ENCODE data around the gene SEMA3A.
"Not testable (repeated sequence)": the region's sequence is repeated elsewhere in the genome, so short reads cannot be mapped to it uniquely, and the experiment has no call there.

SEMA3A gene

DNA sequence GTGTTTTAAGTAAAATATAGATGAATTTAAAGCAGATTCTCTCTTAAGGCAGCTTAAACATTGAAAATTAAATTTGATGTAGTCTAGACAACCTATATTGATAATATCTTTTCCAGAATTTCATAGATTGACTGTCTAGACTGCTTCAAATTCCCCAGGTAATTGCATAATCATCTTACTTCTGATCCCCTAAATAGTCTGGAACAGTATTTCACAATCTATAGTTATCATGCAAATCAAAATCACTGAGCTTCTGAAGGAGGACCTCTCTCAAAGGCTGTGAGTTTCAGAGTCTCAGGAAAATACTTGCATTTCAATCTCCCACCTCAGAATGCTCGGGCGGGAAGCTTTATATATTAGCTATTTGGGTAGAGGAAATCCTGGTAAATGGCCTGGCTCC, 87.3 kb downstream of the SEMA3A start:
- DNase-seq: no peak

DNA sequence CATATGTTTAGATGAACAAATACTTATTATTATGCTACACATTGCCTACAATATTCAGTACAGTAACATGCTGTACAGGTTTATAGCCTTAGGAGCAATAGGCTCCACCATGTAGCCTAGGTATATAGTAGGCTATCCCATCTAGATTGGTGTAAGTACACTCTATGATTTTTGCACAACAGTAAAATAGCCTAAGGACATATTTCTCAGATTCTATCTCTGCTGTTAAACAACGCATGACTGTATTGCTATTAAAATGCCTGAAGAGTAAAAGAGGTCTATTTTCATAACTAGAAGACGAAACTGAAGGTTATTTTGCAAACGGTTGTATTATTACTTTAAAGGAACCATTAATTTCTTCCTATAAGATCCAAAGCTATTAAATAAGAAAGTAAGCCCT, 88.3 kb downstream of the SEMA3A start:
- DNase-seq: no peak

DNA sequence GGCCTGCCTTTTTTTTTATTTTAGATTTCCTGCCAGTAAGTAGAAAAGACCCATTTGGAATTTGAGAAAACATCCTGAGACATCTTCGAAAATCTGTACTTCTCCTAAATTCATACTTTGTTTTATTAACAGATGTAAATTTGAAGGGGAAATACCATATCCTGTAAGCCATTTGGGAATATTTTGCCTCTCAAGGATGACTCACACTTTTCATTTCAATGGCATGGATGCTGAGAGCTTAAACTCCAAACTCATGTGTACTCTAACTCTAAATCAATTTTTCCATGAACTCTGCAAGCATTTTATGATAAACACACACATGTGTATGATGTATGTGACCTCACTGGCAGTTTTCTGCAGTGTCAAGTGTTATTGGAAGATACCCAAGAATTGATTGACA, 89.0 kb downstream of the SEMA3A start:
- no peak for DNase-seq

DNA sequence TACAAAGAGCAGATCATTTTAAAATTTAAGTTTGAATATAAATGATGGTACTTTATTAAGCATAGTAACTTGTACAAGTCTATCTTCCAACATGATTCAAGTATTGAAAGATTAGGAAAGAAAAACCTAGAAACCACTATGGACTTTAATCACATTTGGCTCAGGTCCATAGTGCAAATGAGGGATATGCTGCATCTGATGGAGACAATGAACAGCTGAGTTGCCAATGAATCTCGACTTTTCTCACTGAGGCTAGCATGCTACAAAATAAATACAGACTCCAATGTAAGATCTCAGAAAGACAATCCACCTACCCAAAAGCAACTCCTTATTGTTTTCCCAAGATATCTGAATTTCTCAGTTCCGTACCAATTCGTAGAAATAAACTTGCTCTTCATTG, 89.8 kb downstream of the SEMA3A start:
- no peak for DNase-seq

DNA sequence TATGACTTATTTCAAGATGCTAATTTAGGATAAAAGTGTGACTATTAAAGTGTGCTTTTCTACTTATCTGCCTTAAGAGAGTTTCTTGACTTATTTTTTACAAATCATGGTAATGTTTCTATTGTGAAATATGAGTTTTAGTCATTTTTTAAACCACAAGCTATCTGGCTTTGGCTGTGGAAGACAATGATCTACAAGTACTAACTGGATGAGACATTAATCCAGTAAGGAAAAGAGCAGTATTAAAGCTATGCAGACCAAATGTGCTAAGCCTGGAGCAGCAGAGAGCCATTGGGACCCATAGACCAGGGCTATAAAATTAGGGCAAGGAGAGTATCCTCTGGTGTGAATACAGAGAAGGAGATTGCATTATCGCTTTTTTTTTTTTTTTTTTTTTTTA, 92.4 kb downstream of the SEMA3A start:
- no peak for DNase-seq

DNA sequence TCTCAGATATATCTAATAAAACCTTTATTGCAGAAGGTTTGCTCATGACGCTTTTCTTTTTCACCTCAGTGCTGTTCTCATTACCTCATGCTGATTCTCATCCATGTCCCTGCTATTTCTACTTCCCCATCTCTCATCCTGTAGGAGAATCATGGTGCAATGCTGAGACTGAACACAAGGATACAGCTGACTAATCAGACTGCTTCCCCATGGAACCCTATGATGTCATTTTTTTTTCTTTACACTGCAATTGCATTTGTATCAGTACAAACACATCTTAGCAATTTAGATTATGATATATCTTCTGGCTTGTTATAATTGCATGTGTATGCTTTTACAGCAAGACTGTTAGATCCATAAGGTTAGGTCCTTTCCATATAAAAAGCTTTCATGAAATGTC, 93.7 kb downstream of the SEMA3A start:
- DNase-seq: no peak

DNA sequence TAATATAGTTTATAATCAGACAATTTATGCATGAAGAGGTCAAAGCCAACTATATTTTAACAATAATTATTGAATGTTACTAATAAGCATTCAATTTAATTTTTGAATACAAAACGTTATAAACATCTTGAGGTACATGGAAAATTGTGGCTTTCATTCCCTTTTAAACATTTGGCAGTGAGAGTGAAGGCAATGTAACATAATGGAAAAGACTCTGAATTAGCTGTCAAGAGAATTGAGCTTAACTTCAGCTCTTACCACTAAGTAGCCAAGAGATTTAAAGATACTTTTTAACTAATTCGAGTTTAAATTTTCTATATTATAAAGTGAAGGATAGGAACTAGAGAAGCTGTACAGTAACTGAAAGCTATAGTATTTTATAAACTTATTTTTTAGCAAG, 98.6 kb downstream of the SEMA3A start:
- no peak for DNase-seq

DNA sequence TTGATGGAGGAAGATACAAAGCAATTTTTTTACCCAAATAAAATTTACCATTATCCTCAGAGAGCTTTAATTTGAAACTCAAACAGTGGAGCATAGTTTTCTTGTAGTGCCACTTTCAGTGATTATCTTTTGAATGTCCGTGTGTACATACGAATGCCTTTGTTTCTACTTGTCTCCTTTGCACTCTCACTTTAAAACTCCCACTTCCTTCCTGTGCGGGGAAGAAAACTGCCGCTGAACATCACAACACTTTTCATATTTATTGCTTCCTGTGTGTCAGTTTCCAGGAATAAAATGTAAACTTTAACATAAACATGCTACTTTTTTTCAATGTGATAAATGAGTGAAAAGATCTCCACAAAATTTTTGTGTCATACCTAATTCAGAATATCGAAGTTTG, 102.4 kb downstream of the SEMA3A start:
- DNase-seq: no peak

DNA sequence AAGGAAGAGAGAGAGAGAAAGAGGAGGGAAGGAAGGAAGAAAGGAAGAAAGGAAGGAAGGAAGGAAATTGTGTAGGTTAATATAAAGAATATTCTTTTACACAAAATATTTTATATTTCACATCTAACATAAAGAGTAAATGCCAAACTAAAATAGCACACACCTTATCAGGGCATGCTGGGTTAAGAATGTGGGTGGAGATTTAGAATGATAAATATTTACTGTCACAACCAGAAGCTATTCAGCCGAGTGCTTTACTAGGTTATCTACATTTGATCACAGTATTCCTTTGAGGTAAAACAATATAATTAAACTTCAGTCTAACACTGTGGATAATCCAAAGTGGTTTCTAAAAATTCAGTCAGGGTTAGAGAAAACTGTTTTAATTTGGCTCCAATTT, 103.3 kb downstream of the SEMA3A start:
- DNase-seq: no peak

DNA sequence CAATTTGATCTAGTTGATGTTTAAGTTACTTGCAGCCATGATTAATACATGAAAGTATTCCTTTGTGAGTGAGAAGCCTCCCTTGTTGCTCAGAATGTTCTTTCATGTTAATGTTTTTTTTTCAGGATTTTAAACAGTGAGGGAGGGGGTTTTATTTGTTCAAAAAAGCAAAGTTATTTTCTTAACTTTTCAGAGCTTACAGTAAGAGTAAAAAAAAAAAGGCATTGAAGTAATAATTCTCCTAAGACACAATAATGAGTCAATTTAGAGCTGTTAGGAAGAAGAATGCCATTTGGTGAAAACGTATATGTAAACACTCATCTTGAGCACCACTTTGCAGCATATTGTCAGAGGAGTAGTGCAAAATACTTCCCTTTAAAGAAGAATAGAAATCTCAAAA, 105.8 kb downstream of the SEMA3A start:
- no peak for DNase-seq

DNA sequence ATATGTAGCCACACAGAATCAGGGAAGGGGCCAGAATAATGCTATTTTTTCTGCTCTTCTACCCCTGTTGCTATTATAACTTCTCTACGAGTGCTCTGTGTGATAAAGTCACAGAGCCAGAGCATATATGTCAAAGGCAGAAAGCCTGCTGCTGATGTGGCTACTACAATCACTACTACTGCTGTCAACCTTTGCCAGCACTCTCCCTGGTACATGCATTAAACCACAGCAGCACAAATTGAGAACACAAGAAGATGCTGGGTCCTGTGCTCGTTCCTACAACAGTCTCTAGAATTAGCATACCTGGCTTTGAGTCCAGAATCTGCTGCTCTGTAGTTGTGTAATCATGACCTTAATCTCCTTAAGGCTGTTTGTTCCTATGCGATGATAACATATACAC, 108.6 kb downstream of the SEMA3A start:
- DNase-seq: no peak

DNA sequence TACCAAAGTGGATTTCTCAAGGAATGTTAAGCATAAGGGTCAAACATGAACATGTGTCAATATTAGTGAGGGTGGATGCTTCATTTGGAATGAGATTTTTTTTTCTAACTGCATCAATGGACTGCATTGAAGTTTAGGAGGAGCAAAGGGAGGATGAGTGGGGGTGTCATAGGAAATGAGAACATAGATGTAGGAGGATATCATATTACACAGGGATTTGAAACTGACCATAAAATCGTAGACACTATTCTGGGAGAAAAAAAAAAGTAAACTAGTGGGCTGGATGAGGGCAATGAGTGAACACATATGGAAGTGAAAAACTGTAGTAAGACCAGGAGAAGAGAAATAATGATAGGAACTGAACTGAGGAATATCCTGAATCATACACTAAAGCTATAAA, 109.4 kb downstream of the SEMA3A start:
- DNase-seq: no peak

DNA sequence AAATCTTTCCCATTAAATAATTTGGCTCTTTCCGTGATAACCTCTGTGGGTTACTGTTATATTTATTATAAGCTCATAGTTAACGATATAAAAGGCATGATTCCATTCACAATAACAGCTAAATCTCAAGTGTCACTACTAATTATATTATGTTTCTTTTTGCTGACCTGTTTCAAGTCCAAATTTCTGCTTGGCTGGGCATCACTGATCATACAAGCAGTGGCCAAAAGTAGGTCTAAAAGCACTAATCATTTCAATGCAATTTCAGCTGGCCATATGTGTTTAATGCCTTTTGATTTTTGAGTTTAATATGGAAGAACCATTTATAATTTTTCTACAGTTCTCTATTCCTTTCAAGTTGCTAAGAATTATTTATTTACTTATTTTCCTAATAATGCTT, 110.7 kb downstream of the SEMA3A start:
- no peak for DNase-seq

DNA sequence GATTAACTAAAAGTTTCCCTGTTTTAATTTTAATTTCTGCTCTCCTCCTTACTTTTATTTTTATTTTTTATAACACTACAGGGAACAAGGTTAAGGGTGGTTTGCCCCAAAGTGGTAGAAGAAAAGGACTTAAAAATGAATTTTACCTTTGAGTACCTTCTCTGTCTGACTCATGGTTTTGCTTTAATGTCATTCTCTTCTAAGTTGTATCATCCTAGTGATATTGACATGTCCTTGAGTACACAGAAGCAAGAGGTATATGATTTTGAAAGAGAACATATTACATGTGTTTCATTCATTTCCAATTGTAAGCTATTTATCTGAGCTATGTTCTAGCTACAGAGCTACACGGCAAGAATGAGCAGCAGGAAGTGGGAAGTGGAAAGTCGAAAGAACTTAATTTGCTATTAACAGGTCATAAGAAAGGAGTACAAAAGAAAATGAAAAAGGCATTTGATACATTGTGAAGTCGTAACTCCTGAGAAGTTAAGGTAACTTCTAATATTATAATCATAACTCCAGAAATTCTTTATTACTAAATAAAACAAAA, 112.5 kb downstream of the SEMA3A start:
- no peak for DNase-seq

DNA sequence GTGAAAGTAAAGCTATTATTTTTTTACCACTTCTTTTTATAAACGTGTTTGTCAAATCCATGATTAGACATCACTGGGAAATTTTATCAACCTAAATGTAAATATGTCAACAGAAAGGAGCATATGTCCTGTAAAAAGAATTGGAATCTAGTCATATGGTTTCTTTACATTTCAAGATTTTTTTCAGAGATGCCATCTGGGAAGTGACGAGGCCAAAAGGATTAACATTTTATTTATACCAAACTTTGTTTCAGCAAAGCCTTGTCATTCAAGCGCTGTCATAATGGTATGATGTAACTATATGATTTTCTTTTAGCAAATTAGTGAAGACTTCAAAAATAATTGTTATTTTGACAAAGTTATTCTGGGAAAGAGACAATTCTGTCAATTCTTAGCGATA, 117.3 kb downstream of the SEMA3A start:
- no peak for DNase-seq

DNA sequence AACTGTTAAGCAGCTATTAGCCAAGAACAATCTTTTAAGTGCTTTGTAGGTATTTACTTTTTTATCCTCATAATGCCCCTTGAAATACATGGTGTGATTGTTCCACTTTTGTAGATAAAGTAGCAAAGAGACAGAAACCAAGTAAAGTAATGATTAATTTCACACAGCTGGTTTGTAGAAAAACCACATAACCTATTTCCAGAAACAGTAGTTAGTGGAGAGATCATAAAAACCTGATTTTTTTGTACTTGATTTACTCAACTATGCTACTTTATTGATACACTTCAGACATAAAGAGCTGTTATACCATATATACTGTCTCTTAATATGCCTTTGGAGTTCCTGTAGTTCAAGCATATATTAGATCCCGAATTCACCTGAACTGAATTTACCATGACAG, 118.4 kb downstream of the SEMA3A start:
- no peak for DNase-seq

DNA sequence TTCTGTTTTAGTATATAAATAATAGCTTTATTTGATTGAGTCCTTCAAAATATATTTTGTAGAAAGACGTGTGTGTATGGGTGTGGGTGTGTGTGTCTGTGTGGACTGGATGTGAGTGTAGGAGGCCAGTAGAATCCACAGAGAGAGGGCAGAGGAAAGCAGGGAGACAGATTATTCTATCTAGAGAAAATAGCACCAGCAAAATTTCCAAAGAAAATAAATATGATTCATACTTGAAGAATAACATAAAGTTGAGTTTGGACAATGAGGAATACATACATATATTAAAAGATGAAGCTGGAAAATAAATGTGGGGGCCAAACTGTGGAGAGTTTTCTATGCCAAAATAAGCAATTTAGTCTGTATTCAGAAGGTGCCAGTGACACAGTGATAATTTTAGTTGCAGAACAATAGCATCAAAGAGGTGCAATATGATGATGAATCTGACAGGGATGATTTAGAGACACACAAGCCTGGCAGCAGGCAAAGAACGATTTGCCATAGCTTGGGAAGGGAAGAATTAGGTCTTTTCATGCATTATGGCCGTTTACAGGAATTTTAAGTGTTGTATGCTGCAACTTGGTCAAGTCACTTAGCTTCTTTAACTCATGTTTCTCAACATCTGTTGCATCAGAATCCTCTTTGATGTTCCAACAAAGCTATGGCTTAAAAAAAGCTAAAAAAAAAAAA, 121.3 kb downstream of the SEMA3A start:
- no peak for DNase-seq

DNA sequence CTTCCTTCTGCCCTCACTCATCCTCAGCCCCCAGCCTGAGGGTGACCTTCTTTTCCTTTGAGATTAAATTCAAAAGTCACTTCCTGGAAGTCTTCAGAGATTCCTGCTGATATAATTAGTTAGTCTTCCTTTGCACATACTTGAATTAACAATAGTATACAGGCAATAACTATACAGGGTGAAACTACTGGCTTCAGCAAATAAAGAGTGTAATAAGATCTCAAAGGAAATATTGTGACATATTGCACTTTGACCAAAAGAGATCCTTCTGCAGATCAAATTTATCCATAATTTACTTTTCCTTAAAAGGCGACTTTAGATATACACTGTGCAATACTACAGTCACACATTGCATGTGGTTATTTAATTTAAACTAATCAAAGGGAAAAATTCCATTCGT, 123.8 kb downstream of the SEMA3A start:
- no peak for DNase-seq

DNA sequence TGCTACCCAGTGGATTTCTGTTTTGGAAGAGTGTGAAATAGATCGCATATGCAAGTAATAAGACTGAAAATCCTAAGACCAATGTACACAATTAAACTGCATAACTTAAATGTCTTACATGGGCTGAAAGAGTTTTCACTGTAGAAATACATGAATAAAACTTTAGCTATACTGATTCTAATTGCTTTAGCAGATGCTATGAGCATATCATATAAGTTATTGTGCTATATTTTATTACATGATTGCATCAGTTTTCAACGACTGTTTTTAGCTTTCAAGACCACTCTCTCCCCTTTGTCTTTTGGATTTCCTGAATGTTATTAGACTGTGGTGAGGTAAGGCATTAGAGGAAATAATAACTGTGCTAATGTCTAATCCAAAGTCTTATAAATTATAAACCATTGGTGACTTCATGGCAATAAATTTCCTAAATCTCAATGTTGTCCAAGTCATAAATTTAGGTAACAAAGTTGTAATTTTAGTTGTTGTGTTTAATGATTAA, 124.5 kb downstream of the SEMA3A start:
- DNase-seq: no peak

DNA sequence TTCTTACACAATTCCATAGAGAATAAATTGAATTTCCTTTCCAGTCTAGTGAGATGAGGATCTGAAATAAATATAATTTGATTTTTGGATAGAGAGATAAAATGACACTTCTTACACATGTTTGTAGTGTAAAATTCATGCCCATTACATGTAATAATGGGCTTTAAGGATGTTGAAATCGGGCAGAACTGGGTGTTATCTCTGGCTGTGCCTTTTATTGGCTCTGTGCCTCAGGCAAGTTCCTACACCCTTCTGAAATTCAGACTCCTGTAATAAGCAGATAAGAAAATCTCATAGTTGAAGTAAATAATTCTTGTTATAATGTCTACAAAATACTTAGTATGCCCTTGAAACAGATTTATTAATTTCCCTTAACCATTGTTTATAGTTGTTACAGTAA, 125.6 kb downstream of the SEMA3A start:
- no peak for DNase-seq

DNA sequence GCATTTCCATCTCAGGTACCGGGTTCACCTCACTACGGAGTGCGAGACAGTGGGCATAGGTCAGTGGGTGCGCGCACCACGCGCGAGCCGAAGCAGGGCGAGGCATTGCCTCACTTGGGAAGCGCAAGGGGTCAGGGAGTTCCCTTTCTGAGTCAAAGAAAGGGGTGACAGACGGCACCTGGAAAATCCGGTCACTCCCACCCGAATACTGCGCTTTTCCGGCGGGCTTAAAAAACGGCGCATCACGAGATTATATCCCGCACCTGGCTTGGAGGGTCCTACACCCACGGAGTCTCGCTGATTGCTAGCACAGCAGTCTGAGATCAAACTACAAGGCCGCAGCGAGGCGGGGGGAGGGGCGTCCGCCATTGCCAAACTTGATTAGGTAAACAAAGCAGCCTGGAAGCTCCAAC, 132.1 kb downstream of the SEMA3A start:
- not testable (repeated sequence) for DNase-seq

DNA sequence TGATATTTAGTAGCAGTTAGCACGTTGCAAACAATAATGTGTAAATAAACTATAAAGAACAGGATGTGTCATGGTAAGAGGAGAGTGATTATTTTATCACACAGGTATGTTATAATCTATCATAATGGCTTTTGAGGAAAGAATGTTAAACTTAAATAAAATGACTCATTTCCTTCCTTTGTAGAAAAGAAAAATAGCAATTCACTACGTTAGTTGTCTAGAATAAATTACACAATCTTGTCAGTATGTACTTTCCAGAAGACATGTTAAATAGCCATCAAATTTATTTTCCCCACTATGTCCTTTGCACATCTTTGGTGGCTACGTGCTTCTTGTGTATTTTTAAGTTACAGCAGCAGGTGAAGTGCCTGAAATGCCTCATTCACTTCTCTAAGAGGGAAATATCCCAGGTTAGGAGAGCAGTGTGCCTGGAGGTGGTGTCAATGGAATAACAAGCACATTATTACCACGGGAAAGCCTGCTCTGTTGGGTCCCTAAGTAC, 133.8 kb downstream of the SEMA3A start:
- no peak for DNase-seq

DNA sequence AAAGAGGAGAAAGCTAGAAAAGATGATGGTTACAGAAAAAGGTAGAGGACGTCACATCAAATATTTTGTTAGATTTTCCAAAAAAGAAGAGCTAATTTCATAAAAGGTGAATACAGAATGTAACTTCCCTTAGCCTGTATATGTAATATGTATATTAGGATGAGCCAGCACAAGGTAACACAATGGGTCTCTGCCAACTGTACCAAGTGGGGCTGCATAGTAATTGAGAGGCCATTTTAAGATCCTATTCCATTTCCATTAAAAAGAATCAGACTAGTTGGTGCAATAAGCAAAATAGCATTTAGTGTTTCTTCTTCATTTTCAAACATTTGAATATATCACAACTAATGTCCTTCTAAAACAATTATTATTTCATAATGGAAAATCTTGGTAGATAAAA, 134.6 kb downstream of the SEMA3A start:
- no peak for DNase-seq

DNA sequence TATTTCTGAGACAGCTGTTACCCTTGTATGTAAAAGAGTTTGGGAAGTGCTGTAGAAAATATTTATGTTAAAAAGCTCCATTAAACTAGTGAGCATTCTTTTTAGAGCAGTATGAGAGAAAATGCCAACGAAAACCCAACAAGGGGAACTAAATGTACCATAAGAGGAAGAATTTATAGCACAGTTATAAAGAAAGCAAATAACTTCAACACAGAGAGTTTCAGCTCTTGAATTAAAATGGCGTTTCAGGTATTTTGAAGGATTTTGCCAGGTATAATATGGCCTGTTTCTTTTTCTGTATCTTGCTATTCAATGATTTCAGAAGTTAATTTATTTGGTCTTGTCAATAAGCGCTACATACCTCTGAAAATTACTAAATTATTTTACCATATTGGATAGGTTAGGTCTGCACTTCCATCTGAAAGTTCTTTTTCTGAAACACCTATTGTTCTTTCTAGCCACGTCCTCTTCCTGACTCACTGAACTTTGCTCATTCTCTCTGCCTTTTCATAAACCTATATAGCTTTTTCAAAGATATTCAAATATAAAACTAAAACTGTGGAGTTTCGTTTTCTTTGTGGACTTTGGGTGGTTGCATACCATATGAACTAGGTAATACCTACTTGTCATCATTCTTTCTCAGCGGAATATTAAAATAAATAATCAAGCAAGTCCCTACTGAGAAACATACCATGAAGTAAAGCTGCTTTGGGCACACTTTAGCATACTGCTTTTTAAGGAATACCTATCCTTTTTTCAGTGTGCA, 136.1 kb downstream of the SEMA3A start:
- no peak for DNase-seq
